Kidney epithelial cell (primary cell): ENCODE results near the gene MAP3K12. TPM values are rescaled to one million over a fixed set of nuclear protein-coding genes. Genes with fewer than 3 reads are reported as not detected.

ENCODE experiments used
- DNase-seq: peaks from one replicate; pipeline ENCODE4 v3.0.0-alpha.2; 2010; ENCODE audit warnings: low read depth
- H3K27me3 ChIP-seq: 2 replicates; pipeline ENCODE4 v1.6.0; 2011; ENCODE audit warnings: low read length; ENCODE audit not compliant: control insufficient read depth, insufficient read depth
- H3K36me3 ChIP-seq: 2 replicates; pipeline ENCODE4 v1.5.1; 2011; ENCODE audit warnings: low read length; ENCODE audit not compliant: control insufficient read depth, insufficient read depth
- H3K4me3 ChIP-seq: 2 replicates; pipeline ENCODE4 v1.5.1; 2011; ENCODE audit warnings: low read depth, mild to moderate bottlenecking, control low read depth, low read length
- total RNA-seq: library from RNA; depleted of rRNA; stranded (reverse); fragments of >200 nt; gene quantifications from 2 replicates; pipeline ENCODE4 v1.2.3, GENCODE V29; 2015
- TF ChIP-seq, protein P1 (sequence below): IDR thresholded peaks from 2 replicates; pipeline ENCODE4 v1.5.1; 2011; ENCODE audit warnings: mild to moderate bottlenecking, moderate library complexity, low read length, control low read depth, inconsistent platforms; ENCODE audit not compliant: insufficient read depth, poor library complexity, severe bottlenecking

MAP3K12 gene
- total RNA-seq, 1 donor from 2014 or later = 12.3 TPM

DNA sequence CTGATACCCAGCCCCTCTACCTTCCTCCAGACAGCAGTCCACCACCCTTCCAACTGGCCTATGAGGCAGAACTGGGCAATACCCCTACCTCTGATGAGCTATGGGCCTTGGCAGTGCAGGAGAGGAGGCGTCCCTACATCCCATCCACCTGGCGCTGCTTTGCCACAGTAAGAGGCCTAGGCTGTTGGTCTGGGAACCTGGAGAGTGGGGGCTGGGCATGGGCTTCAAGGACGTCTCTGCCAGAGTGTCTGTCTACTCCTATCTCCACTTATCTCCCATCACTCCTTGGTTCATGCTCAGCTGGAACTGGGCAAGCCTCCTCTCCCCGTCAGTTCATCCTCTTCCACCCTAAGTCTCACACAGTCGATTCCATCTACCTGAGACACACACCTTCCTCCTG lies 69.1 kb downstream of the MAP3K12 start:
- Histone ChIP-seq H3K4me3 (no peak overlapping the region), H3K27me3 (no peaks in the 10 kb centered on the region), H3K36me3 (no peaks in the 10 kb centered on the region)
- TF ChIP-seq, protein P1, sequence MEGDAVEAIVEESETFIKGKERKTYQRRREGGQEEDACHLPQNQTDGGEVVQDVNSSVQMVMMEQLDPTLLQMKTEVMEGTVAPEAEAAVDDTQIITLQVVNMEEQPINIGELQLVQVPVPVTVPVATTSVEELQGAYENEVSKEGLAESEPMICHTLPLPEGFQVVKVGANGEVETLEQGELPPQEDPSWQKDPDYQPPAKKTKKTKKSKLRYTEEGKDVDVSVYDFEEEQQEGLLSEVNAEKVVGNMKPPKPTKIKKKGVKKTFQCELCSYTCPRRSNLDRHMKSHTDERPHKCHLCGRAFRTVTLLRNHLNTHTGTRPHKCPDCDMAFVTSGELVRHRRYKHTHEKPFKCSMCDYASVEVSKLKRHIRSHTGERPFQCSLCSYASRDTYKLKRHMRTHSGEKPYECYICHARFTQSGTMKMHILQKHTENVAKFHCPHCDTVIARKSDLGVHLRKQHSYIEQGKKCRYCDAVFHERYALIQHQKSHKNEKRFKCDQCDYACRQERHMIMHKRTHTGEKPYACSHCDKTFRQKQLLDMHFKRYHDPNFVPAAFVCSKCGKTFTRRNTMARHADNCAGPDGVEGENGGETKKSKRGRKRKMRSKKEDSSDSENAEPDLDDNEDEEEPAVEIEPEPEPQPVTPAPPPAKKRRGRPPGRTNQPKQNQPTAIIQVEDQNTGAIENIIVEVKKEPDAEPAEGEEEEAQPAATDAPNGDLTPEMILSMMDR = no peak
- no peak for DNase-seq

Other genes with a start within 250 kb of the MAP3K12 start
- gene ESPL1, start 231.2 kb downstream of the MAP3K12 start, total RNA-seq = 2.2 and 4.0 TPM in 2 replicates
- gene PFDN5, start 203.9 kb downstream of the MAP3K12 start, total RNA-seq = 291 and 301 TPM in 2 replicates
- gene MYG1, start 199.8 kb downstream of the MAP3K12 start, total RNA-seq = 73.1 and 75.3 TPM in 2 replicates
- gene AAAS, start 177.8 kb downstream of the MAP3K12 start, total RNA-seq = 56.3 and 62.3 TPM in 2 replicates
- gene SP7, start 163.1 kb downstream of the MAP3K12 start, total RNA-seq = not detected in 2 replicates
- 57.3 and 63.9 TPM in 2 replicates for gene SP1, start 119.3 kb downstream of the MAP3K12 start, total RNA-seq
- gene AMHR2, start 75.6 kb downstream of the MAP3K12 start, total RNA-seq = not detected in 2 replicates
- gene PRR13, start 57.7 kb downstream of the MAP3K12 start, total RNA-seq = 82.7 and 91.4 TPM in 2 replicates
- 350 and 379 TPM in 2 replicates for gene PCBP2, start 47.4 kb downstream of the MAP3K12 start, total RNA-seq
- 59.4 and 62.0 TPM in 2 replicates for gene TARBP2, start 1.8 kb upstream of the MAP3K12 start, total RNA-seq
- 3.0 TPM in 1 of 2 replicates, not detected in the other for gene NPFF, start 8.0 kb upstream of the MAP3K12 start, total RNA-seq
- gene ATF7, start 126.9 kb upstream of the MAP3K12 start, total RNA-seq = 14.2 and 26.6 TPM in 2 replicates
- 235 and 299 TPM in 2 replicates for gene ATP5MC2, start 176.6 kb upstream of the MAP3K12 start, total RNA-seq
- 57.6 and 68.4 TPM in 2 replicates for gene CALCOCO1, start 228.0 kb upstream of the MAP3K12 start, total RNA-seq